Kidney epithelial cell (primary cell): ENCODE measurements around the gene PLCB1. TPM values are rescaled to one million over a fixed set of nuclear protein-coding genes. Genes with fewer than 3 reads are reported as not detected.

Source experiments
- DNase-seq: peaks from one replicate; pipeline ENCODE4 v3.0.0-alpha.2; 2010; ENCODE audit warnings: low read depth
- H3K27me3 ChIP-seq: 2 replicates; pipeline ENCODE4 v1.6.0; 2011; ENCODE audit warnings: low read length; ENCODE audit not compliant: control insufficient read depth, insufficient read depth
- H3K36me3 ChIP-seq: 2 replicates; pipeline ENCODE4 v1.5.1; 2011; ENCODE audit warnings: low read length; ENCODE audit not compliant: control insufficient read depth, insufficient read depth
- H3K4me3 ChIP-seq: 2 replicates; pipeline ENCODE4 v1.5.1; 2011; ENCODE audit warnings: low read depth, mild to moderate bottlenecking, control low read depth, low read length
- CTCF ChIP-seq: IDR thresholded peaks from 2 replicates; pipeline ENCODE4 v1.5.1; 2011; ENCODE audit warnings: mild to moderate bottlenecking, moderate library complexity, low read length, control low read depth, inconsistent platforms; ENCODE audit not compliant: insufficient read depth, poor library complexity, severe bottlenecking
- total RNA-seq: library from RNA; depleted of rRNA; stranded (reverse); fragments of >200 nt; gene quantifications from 2 replicates; pipeline ENCODE4 v1.2.3, GENCODE V29; 2015

The PLCB1 gene
- total RNA-seq, 1 donor from 2014 or later, result 5.1 TPM

GRCh38 chr20:8780915-8781314, 648.8 kb downstream of the PLCB1 start:
- no peak for TF ChIP-seq CTCF
- Histone ChIP-seq H3K27me3 (no peaks in the 10 kb centered on the region), H3K4me3 (no peak overlapping the region), H3K36me3 (no peaks in the 10 kb centered on the region)
- DNase-seq, result no peak

GRCh38 chr20:8782804-8783203, 650.7 kb downstream of the PLCB1 start:
- TF ChIP-seq CTCF, result no peak
- Histone ChIP-seq H3K27me3 (no peaks in the 10 kb centered on the region), H3K36me3 (no peaks in the 10 kb centered on the region), H3K4me3 (no peak overlapping the region)
- DNase-seq, result no peak

GRCh38 chr20:8783734-8784133, 651.7 kb downstream of the PLCB1 start:
- no peaks in the 10 kb centered on the region for H3K27me3 ChIP-seq
- no peak for DNase-seq
- H3K36me3 ChIP-seq, result no peaks in the 10 kb centered on the region
- H3K4me3 ChIP-seq, result no peak overlapping the region
- TF ChIP-seq CTCF, result no peak

GRCh38 chr20:8786383-8786782, 654.3 kb downstream of the PLCB1 start:
- no peak overlapping the region for H3K4me3 ChIP-seq
- DNase-seq, result no peak
- TF ChIP-seq CTCF, result no peak
- no peaks in the 10 kb centered on the region for H3K36me3 ChIP-seq
- no peaks in the 10 kb centered on the region for H3K27me3 ChIP-seq

GRCh38 chr20:8787090-8787489, 655.0 kb downstream of the PLCB1 start:
- DNase-seq, result no peak
- no peak for TF ChIP-seq CTCF
- Histone ChIP-seq H3K27me3 (no peaks in the 10 kb centered on the region), H3K4me3 (no peak overlapping the region), H3K36me3 (no peaks in the 10 kb centered on the region)

GRCh38 chr20:8788275-8788674, 656.2 kb downstream of the PLCB1 start:
- no peak for TF ChIP-seq CTCF
- Histone ChIP-seq H3K4me3 (no peak overlapping the region), H3K36me3 (no peaks in the 10 kb centered on the region), H3K27me3 (no peaks in the 10 kb centered on the region)
- DNase-seq, result no peak
